Measurements from ENCODE around the gene MNDA. TPM values are rescaled to one million over a fixed set of nuclear protein-coding genes. Genes with fewer than 3 reads are reported as not detected.

Gene MNDA
- total and polyA plus RNA-seq, 2 of the 8 experiments (the other 6 are each of a cell fraction or from before 2014, with no cell fraction given): not detected

GRCh38 chr1:158833264-158833663, 2.1 kb downstream of the MNDA start:
- H3K14ac ChIP-seq (ENCODE audit: insufficient read length): no peak overlapping the region
- WGBS, 2 experiments (ENCODE audit: extremely low coverage in 1 of 2, insufficient coverage in 1 of 2, insufficient read length in 1 of 2, insufficient replicate concordance in 2 of 2, low coverage in 1 of 2, low lambda C conversion rate in 2 of 2, missing lambda C conversion rate in 1 of 2): 79 to 100% methylated on average over 1 to 3 of the region's 3 CpGs
- no peak overlapping the region for H2BK120ac ChIP-seq (replicated peaks; ENCODE audit: low read depth, low read length)
- H3K4me1 ChIP-seq (replicated peaks in 1 of 4; ENCODE audit: control insufficient read depth in 3 of 4, insufficient read depth in 4 of 4, low read length in 3 of 4): no peaks in the 10 kb centered on the region
- no peak overlapping the region for H3K4me2 ChIP-seq (ENCODE audit: insufficient read depth in 1 of 2, low read depth in 2 of 2, low read length in 2 of 2)
- no peak overlapping the region for H3K4me3 ChIP-seq (ENCODE audit: extremely low read depth in 1 of 4, insufficient read depth in 2 of 4, low read depth in 3 of 4, low read length in 4 of 4)
- no peaks in the 10 kb centered on the region for H4K20me1 ChIP-seq (replicated peaks in 1 of 2; ENCODE audit: control insufficient read depth in 1 of 2, insufficient read depth in 2 of 2, low read length in 2 of 2)
- no peak overlapping the region for H2AK5ac ChIP-seq (ENCODE audit: low read depth, low read length)
- no peak overlapping the region for H3K18ac ChIP-seq (ENCODE audit: extremely low read depth, low read length)
- ChIA-PET POLR2A (ENCODE audit: partially characterized antibody) (no interaction called here), CTCF (ENCODE audit: partially characterized antibody) (no interaction called here)
- TF ChIP-seq CTBP2 (IDR thresholded peaks at IDR 0.05; ENCODE audit: borderline replicate concordance, insufficient read depth, insufficient read length, low read length) (no peak), TAF7 (optimal IDR thresholded peaks at IDR 0.05; ENCODE audit: borderline replicate concordance, low read depth, low read length) (no peak), SAP30 (IDR thresholded peaks at IDR 0.05; ENCODE audit: insufficient read depth, insufficient replicate concordance, low read length) (no peak), GTF2F1 (IDR thresholded peaks at IDR 0.05; ENCODE audit: borderline replicate concordance, low read depth, low read length) (no peak), SIN3A (conservative IDR thresholded peaks at IDR 0.05 in 1 of 2, IDR thresholded peaks at IDR 0.05 in 1 of 2; ENCODE audit: low read depth in 1 of 2, low read length in 2 of 2) (no peak), MAX (IDR thresholded peaks at IDR 0.05) (no peak)
- no peak overlapping the region for H2AFZ ChIP-seq (ENCODE audit: low read length)
- no peak overlapping the region for H2BK15ac ChIP-seq (ENCODE audit: low read length)
- no peaks in the 10 kb centered on the region for H3K27me3 ChIP-seq (replicated peaks in 1 of 4; ENCODE audit: control insufficient read depth in 3 of 4, extremely low read depth in 1 of 4, insufficient read depth in 3 of 4, low read length in 3 of 4)
- H3K79me1 ChIP-seq (ENCODE audit: low read depth, low read length): no peaks in the 10 kb centered on the region
- FAIRE-seq (no peak), DNase-seq (ENCODE audit: low read depth in 1 of 2, low spot score in 2 of 2) (no peak)
- H3K27ac ChIP-seq (ENCODE audit: low read depth, low read length): no peak overlapping the region
- no peak overlapping the region for H3K4ac ChIP-seq (replicated peaks; ENCODE audit: insufficient read length, low read depth, low read length)
- H4K8ac ChIP-seq (ENCODE audit: extremely low read depth, insufficient read depth, low read length): no peak overlapping the region
- H3K9ac ChIP-seq (replicated peaks in 1 of 4; ENCODE audit: extremely low read depth in 1 of 4, low read depth in 3 of 4, low read length in 3 of 4): no peak overlapping the region
- no peak overlapping the region for H2BK5ac ChIP-seq (ENCODE audit: low read depth, low read length)
- no peak overlapping the region for H2BK12ac ChIP-seq (ENCODE audit: low read depth, low read length)
- no peaks in the 10 kb centered on the region for H3K79me2 ChIP-seq (ENCODE audit: control insufficient read depth in 1 of 2, insufficient read depth in 2 of 2, low read length in 2 of 2)
- H4K91ac ChIP-seq (replicated peaks; ENCODE audit: insufficient read length, low read length): no peak overlapping the region
- H3K36me3 ChIP-seq (ENCODE audit: control insufficient read depth in 2 of 4, insufficient read depth in 4 of 4, low read length in 3 of 4): no peaks in the 10 kb centered on the region; a peak in 1 of 8 replicates
- no peak overlapping the region for H3K23ac ChIP-seq (ENCODE audit: insufficient read length)
- H4K5ac ChIP-seq (ENCODE audit: insufficient read length, low read depth, low read length): no peak overlapping the region
- H3K23me2 ChIP-seq (ENCODE audit: low read depth, low read length): no peaks in the 10 kb centered on the region
- H3K56ac ChIP-seq (replicated peaks; ENCODE audit: insufficient read length, low read depth, low read length): no peak overlapping the region
- no peak overlapping the region for H2BK20ac ChIP-seq (ENCODE audit: low read length)
- H3K9me3 ChIP-seq (ENCODE audit: insufficient read depth in 2 of 2, low read depth in 1 of 2, low read length in 1 of 2): peaks cover 4 to 6% of the 10 kb centered on the region in 2 experiments; a peak in 2 of 4 replicates
